HCT116 (cell line): ENCODE data around the gene CDK5RAP2. TPM values are rescaled to one million over a fixed set of nuclear protein-coding genes. Genes with fewer than 3 reads are reported as not detected.

Source experiments
- ATAC-seq: fragments of 200-7000 bp; cut with Tn5 transposase; 2 replicates; pipeline ENCODE4 v1.9.1; 2020; ENCODE audit warnings: mild to moderate bottlenecking, moderate library complexity
- BruUV-seq: library from RNA; stranded (reverse); fragments of 400-500 nt; replicated peaks from 2 replicates; lab custom pipeline; 2021; lab: Mats Ljungman, UMichigan
- CTCF ChIA-PET: fragments of 300-600 bp; sonication (Branson Sonifier 250); formaldehyde crosslinking; loops from one replicate; lab custom pipeline; 2021; ENCODE audit warnings: antibody characterized with exemption; lab: Charles Lee
- POLR2A ChIA-PET: fragments of 300-600, 350-600 bp; sonication (Branson Sonifier 250); formaldehyde crosslinking; loops from one replicate; lab custom pipeline; 2021; ENCODE audit warnings: antibody characterized with exemption; lab: Charles Lee
- RAD21 ChIA-PET, 2 experiments: fragments of 300-600 bp; sonication (Branson Sonifier 250); formaldehyde crosslinking; loops; one replicate each; lab custom pipeline; 2023; ENCODE audit warnings: low total read pairs in 2 of 2; ENCODE audit not compliant: uncharacterized antibody in 2 of 2, unreplicated experiment in 2 of 2, low non-redundant PET in 1 of 2; lab: Charles Lee
- DNase-seq: peaks from one replicate; pipeline ENCODE4 v3.0.0-alpha.2; 2010; ENCODE audit warnings: low read depth, low spot score
- H2AFZ ChIP-seq: fragments of 200-600 bp; shearing (Covaris generic), sonication (generic); 2 replicates; pipeline ENCODE4 v1.6.1; 2017; ENCODE audit warnings: low read depth, mixed run types, mixed read lengths, antibody characterized with exemption, low read length; ENCODE audit not compliant: poor library complexity, severe bottlenecking
- H3K27ac ChIP-seq: 2 replicates; pipeline ENCODE4 v1.5.1; 2012; ENCODE audit warnings: low read depth, low read length
- H3K27me3 ChIP-seq: fragments of 200-600 bp; sonication (generic); 2 replicates; pipeline ENCODE4 v1.6.1; 2016; ENCODE audit warnings: mixed run types, low read length, mixed read lengths; ENCODE audit not compliant: insufficient read depth
- H3K36me3 ChIP-seq, 2 experiments: fragments of 200-500 bp in 1 of 2; fragments of 200-600 bp in 1 of 2; sonication (Bioruptor generic) in 1 of 2; sonication (generic) in 1 of 2; 2 replicates each; pipeline versions ENCODE4 v1.5.1 to v1.6.1; 2014 to 2016; ENCODE audit warnings: low read length in 2 of 2, inconsistent platforms in 1 of 2, mixed read lengths in 1 of 2, mixed run types in 1 of 2; ENCODE audit not compliant: insufficient read depth in 2 of 2, control insufficient read depth in 1 of 2
- H3K4me1 ChIP-seq, 2 experiments: fragments of 200-600 bp in 1 of 2; sonication (generic) in 1 of 2; 2 replicates each; pipeline versions ENCODE4 v1.5.1 to v1.6.1; 2012 to 2017; ENCODE audit warnings: low read length in 2 of 2, inconsistent platforms in 1 of 2, mild to moderate bottlenecking in 1 of 2, mixed read lengths in 1 of 2, mixed run types in 1 of 2, moderate library complexity in 1 of 2; ENCODE audit not compliant: insufficient read depth in 2 of 2, control insufficient read depth in 1 of 2
- H3K4me2 ChIP-seq: fragments of 200-600 bp; sonication (generic); 2 replicates; pipeline ENCODE4 v1.6.1; 2017; ENCODE audit warnings: mixed run types, low read length, mixed read lengths
- H3K4me3 ChIP-seq, 2 experiments: fragments of 200-600 bp in 1 of 2; sonication (generic) in 1 of 2; replicated peaks in 1 of 2; 2 replicates each; pipeline ENCODE4 v1.5.1; 2011 to 2016; ENCODE audit warnings: low read length in 2 of 2, control low read depth in 1 of 2, low read depth in 1 of 2, mild to moderate bottlenecking in 1 of 2, mixed read lengths in 1 of 2, mixed run types in 1 of 2
- H3K79me2 ChIP-seq: fragments of 200-600 bp; sonication (generic); 2 replicates; pipeline ENCODE4 v1.6.1; 2017; ENCODE audit warnings: mild to moderate bottlenecking, mixed run types, low read length, moderate library complexity, mixed read lengths; ENCODE audit not compliant: insufficient read depth
- H3K9ac ChIP-seq: fragments of 200-600 bp; sonication (generic); 2 replicates; pipeline ENCODE4 v1.6.1; 2016; ENCODE audit warnings: low read length, mixed read lengths
- H3K9me2 ChIP-seq: fragments of 200-600 bp; sonication (generic), shearing (Covaris generic); 2 replicates; pipeline ENCODE4 v1.6.1; 2017; ENCODE audit warnings: mixed run types, mild to moderate bottlenecking, moderate library complexity; ENCODE audit not compliant: insufficient read depth
- H3K9me3 ChIP-seq, 2 experiments: fragments of 200-500 bp in 1 of 2; fragments of 200-600 bp in 1 of 2; sonication (Bioruptor generic) in 1 of 2; sonication (generic) in 1 of 2; 2 replicates each; pipeline ENCODE4 v1.6.1; 2014 to 2017; ENCODE audit warnings: low read length in 2 of 2, mixed read lengths in 2 of 2, inconsistent platforms in 1 of 2, low read depth in 1 of 2, mild to moderate bottlenecking in 1 of 2, mixed run types in 1 of 2, moderate library complexity in 1 of 2; ENCODE audit not compliant: control insufficient read depth in 1 of 2, insufficient read depth in 1 of 2
- H4K20me1 ChIP-seq: fragments of 200-600 bp; sonication (generic), shearing (Covaris generic); 2 replicates; pipeline ENCODE4 v1.6.1; 2017; ENCODE audit warnings: mixed run types, mild to moderate bottlenecking, moderate library complexity; ENCODE audit not compliant: insufficient read depth
- ATF3 ChIP-seq: IDR thresholded peaks from 2 replicates; pipeline ENCODE4 v1.6.1; 2012
- CTCF ChIP-seq, 3 experiments: fragments of 200-600 bp in 1 of 3; sonication (generic) in 1 of 3; IDR thresholded peaks in 2 of 3; conservative IDR thresholded peaks in 1 of 3; 2 replicates each; pipeline ENCODE4 v1.5.1; 2012 to 2017; ENCODE audit warnings: low read depth in 2 of 3, low read length in 2 of 3, antibody characterized with exemption in 1 of 3, borderline replicate concordance in 1 of 3, control low read depth in 1 of 3, mild to moderate bottlenecking in 1 of 3, mixed read lengths in 1 of 3, mixed run types in 1 of 3, moderate library complexity in 1 of 3; ENCODE audit not compliant: insufficient read depth in 1 of 3
- FOSL1 ChIP-seq: IDR thresholded peaks from 2 replicates; pipeline ENCODE4 v1.6.1; 2012; ENCODE audit warnings: low read depth
- JUND ChIP-seq: IDR thresholded peaks from 2 replicates; pipeline ENCODE4 v1.6.1; 2012
- POLR2A ChIP-seq: IDR thresholded peaks from 2 replicates; pipeline ENCODE4 v1.7.0; 2011; ENCODE audit warnings: borderline replicate concordance; ENCODE audit not compliant: insufficient read depth, insufficient read length; ENCODE audit errors: extremely low read depth
- REST ChIP-seq: IDR thresholded peaks from 2 replicates; pipeline ENCODE4 v1.6.1; 2012; ENCODE audit warnings: low read depth
- SIN3A ChIP-seq: IDR thresholded peaks from 2 replicates; pipeline ENCODE4 v1.6.1; 2012; ENCODE audit warnings: low read depth
- SP1 ChIP-seq: IDR thresholded peaks from 2 replicates; pipeline ENCODE4 v1.6.1; 2012; ENCODE audit warnings: low read depth
- TCF7L2 ChIP-seq: IDR thresholded peaks from 2 replicates; pipeline ENCODE4 v1.7.0; 2011; ENCODE audit warnings: borderline replicate concordance, inconsistent platforms; ENCODE audit not compliant: insufficient read depth, insufficient read length; ENCODE audit errors: extremely low read depth
- intact Hi-C: fragments of 100-400 bp; cut with micrococcal nuclease; formaldehyde crosslinking; loops from 2 replicates; pipeline ENCODE4 v1.10.0; 2022
- total RNA-seq: library from RNA; stranded (reverse); gene quantifications from one replicate; pipeline ENCODE4 v1.2.1, GENCODE V29; 2021; ENCODE audit not compliant: unreplicated experiment

Gene CDK5RAP2
- total RNA-seq, 1 experiment from 2014 or later, result 56.2 TPM

GRCh38 chr9:120388003-120388855 is 191.7 kb downstream of the CDK5RAP2 start:
- H3K79me2 ChIP-seq, result no peaks in the 10 kb centered on the region
- no peak overlapping the region for H3K4me2 ChIP-seq
- H3K4me1 ChIP-seq, result no peaks in the 10 kb centered on the region
- no peaks in the 10 kb centered on the region for H3K27me3 ChIP-seq
- no peak overlapping the region for H3K27ac ChIP-seq
- no peak for ATAC-seq
- CTCF ChIA-PET, result no interaction called here
- no peaks in the 10 kb centered on the region for H4K20me1 ChIP-seq
- no TSS peak for BruUV-seq
- no peak overlapping the region for H3K4me3 ChIP-seq
- TF ChIP-seq SIN3A (no peak), TCF7L2 (no peak), FOSL1 (no peak), JUND (no peak), SP1 (no peak), POLR2A (no peak), REST (no peak), CTCF (IDR thresholded peaks at IDR 0.05 in 2 of 3, conservative IDR thresholded peaks at IDR 0.05 in 1 of 3; ENCODE audit: borderline replicate concordance in 1 of 3, insufficient read depth in 1 of 3, low read depth in 2 of 3, low read length in 2 of 3) (no peak), ATF3 (no peak)
- TF ChIP-seq, all 23 proteins: peak for 0
- no peaks in the 10 kb centered on the region for H3K9me2 ChIP-seq
- H3K9me3 ChIP-seq, result no peaks in the 10 kb centered on the region
- H2AFZ ChIP-seq, result no peak overlapping the region
- intact Hi-C loops, result no loop called here
- no peak overlapping the region for H3K9ac ChIP-seq
- ChIA-PET POLR2A (no interaction called here), RAD21 (no interaction called here)
- DNase-seq, result no peak
- peaks cover 4 to 6% of the 10 kb centered on the region in 2 experiments; a peak in 3 of 4 replicates for H3K36me3 ChIP-seq
